Upper lobe of left lung (tissue), 6 donors: ENCODE data around the gene RHEB. TPM values are rescaled to one million over a fixed set of nuclear protein-coding genes. Genes with fewer than 3 reads are reported as not detected.

ENCODE experiments used
- ATAC-seq, 2 donors: fragments of 200-7000 bp; cut with Tn5 transposase; one replicate each; pipeline ENCODE4 v1.9.1; 2022; ENCODE audit warnings: mild to moderate bottlenecking in 2 of 2, moderate library complexity in 2 of 2; ENCODE audit not compliant: low FRiP score in 2 of 2
- DNase-seq, 2 donors: peaks; one replicate each; pipeline ENCODE4 v3.0.0-alpha.2; 2019 to 2020
- H3K27ac ChIP-seq, 4 donors: fragments of 200-600 bp; sonication (generic); one replicate each; pipeline ENCODE4 v1.5.1; 2016 to 2019
- H3K27me3 ChIP-seq, 4 donors: fragments of 200-600 bp; sonication (generic); one replicate each; pipeline ENCODE4 v1.5.1; 2017 to 2019
- H3K36me3 ChIP-seq, 4 donors: fragments of 200-600 bp; sonication (generic); one replicate each; pipeline ENCODE4 v1.5.1; 2016 to 2019
- H3K4me1 ChIP-seq, 4 donors: fragments of 200-600 bp; sonication (generic); one replicate each; pipeline ENCODE4 v1.5.1; 2018 to 2019
- H3K4me3 ChIP-seq, 4 donors: fragments of 200-600 bp; sonication (generic); one replicate each; pipeline ENCODE4 v1.5.1; 2017 to 2019; ENCODE audit warnings: mild to moderate bottlenecking in 2 of 4, moderate library complexity in 1 of 4
- H3K9me3 ChIP-seq, 4 donors: fragments of 200-600 bp; sonication (generic); one replicate each; pipeline ENCODE4 v1.5.1; 2018 to 2019
- EP300 ChIP-seq, 4 donors: sonication (generic); formaldehyde crosslinking; IDR thresholded peaks; one replicate each; pipeline ENCODE4 v1.5.1; 2017; ENCODE audit warnings: antibody characterized with exemption in 4 of 4, control low read depth in 2 of 4
- POLR2A ChIP-seq, 4 donors: fragments of 450-650 bp; IDR thresholded peaks; one replicate each; pipeline ENCODE4 v1.5.1; 2016 to 2017; ENCODE audit warnings: antibody characterized with exemption in 4 of 4, mild to moderate bottlenecking in 2 of 4
- POLR2AphosphoS5 ChIP-seq, 2 donors: sonication (generic); formaldehyde crosslinking; IDR thresholded peaks; one replicate each; pipeline ENCODE4 v1.5.1; 2017; ENCODE audit warnings: antibody characterized with exemption in 2 of 2
- WGBS, 2 donors: methylation state at CpG; one replicate each; pipeline ENCODE4 v1.1.5; 2017 to 2018; 5-methylcytosine and 5-hydroxymethylcytosine counted together
- total RNA-seq, 6 donors: library from RNA; depleted of rRNA in 4 of 6; stranded (reverse); fragments of >200 nt in 4 of 6; gene quantifications; one replicate each; pipeline versions ENCODE4 v1.1.0 to v1.2.1, GENCODE V29; 2016 to 2021
- TF ChIP-seq, protein P1 (sequence below), 6 experiments: fragments of 450-650 bp in 4 of 6; fragments of 200-600 bp in 2 of 6; sonication (generic) in 2 of 6; IDR thresholded peaks; one replicate each; pipeline ENCODE4 v1.5.1; 2016 to 2019; ENCODE audit warnings: antibody characterized with exemption in 6 of 6
- donor health status: DM: no; HTN: no; CAD: no; lungs with moderate emphysema.
- donor health status: DM: no; HTN: yes; CAD: no; lungs with severe emphysema.

RHEB gene
- total RNA-seq, 6 donors from 2014 or later, result 63.0 to 105 (median 93.4) TPM

- Histone ChIP-seq H3K27ac (no peak overlapping the region), H3K4me1 (peaks cover 0 to 12% (median 6%) of the 10 kb centered on the region in 4 donors), H3K27me3 (no peaks in the 10 kb centered on the region), H3K9me3 (no peaks in the 10 kb centered on the region), H3K36me3 (peaks cover 0 to 54% (median 26%) of the 10 kb centered on the region in 4 donors), H3K4me3 (no peak overlapping the region)
- TF ChIP-seq EP300 (IDR thresholded peaks at IDR 0.05), result no peak
- TF ChIP-seq, protein P1, sequence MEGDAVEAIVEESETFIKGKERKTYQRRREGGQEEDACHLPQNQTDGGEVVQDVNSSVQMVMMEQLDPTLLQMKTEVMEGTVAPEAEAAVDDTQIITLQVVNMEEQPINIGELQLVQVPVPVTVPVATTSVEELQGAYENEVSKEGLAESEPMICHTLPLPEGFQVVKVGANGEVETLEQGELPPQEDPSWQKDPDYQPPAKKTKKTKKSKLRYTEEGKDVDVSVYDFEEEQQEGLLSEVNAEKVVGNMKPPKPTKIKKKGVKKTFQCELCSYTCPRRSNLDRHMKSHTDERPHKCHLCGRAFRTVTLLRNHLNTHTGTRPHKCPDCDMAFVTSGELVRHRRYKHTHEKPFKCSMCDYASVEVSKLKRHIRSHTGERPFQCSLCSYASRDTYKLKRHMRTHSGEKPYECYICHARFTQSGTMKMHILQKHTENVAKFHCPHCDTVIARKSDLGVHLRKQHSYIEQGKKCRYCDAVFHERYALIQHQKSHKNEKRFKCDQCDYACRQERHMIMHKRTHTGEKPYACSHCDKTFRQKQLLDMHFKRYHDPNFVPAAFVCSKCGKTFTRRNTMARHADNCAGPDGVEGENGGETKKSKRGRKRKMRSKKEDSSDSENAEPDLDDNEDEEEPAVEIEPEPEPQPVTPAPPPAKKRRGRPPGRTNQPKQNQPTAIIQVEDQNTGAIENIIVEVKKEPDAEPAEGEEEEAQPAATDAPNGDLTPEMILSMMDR (IDR thresholded peaks at IDR 0.05), result no peak
- TF ChIP-seq POLR2A (IDR thresholded peaks at IDR 0.05), result no peak
- TF ChIP-seq POLR2AphosphoS5 (IDR thresholded peaks at IDR 0.05), result no peak
- DNase-seq (no peak), ATAC-seq (peak in 1 of 2 donors; percentile 12)
- 69 to 82% methylated on average over 17 of the region's 17 CpGs for WGBS, 2 donors
These were observed 46.9 kb downstream of the RHEB start for GRCh38 chr7:151472644-151473380.

- Histone ChIP-seq H3K9me3 (no peaks in the 10 kb centered on the region), H3K4me3 (no peak overlapping the region), H3K36me3 (peaks cover 9 to 56% (median 35%) of the 10 kb centered on the region in 4 donors), H3K4me1 (peaks cover 0 to 12% (median 6%) of the 10 kb centered on the region in 4 donors), H3K27ac (no peak overlapping the region), H3K27me3 (no peaks in the 10 kb centered on the region)
- 72 to 88% methylated on average over 2 of the region's 2 CpGs for WGBS, 2 donors
- DNase-seq (no peak), ATAC-seq (no peak)
- TF ChIP-seq EP300 (IDR thresholded peaks at IDR 0.05), result no peak
- no peak for TF ChIP-seq POLR2A (IDR thresholded peaks at IDR 0.05)
- TF ChIP-seq POLR2AphosphoS5 (IDR thresholded peaks at IDR 0.05), result no peak
- TF ChIP-seq, protein P1 (IDR thresholded peaks at IDR 0.05), result no peak
These were observed 49.0 kb downstream of the RHEB start for GRCh38 chr7:151470711-151471110.

GRCh38 chr7:151469281-151469680, 50.4 kb downstream of the RHEB start:
- no peak for ATAC-seq
- WGBS, 2 donors, result 52 to 64% methylated on average over 5 of the region's 5 CpGs
- TF ChIP-seq, protein P1 (IDR thresholded peaks at IDR 0.05), result no peak
- peak in 1 of 2 donors; percentile 49 for DNase-seq
- Histone ChIP-seq H3K36me3 (peaks cover 9 to 69% (median 46%) of the 10 kb centered on the region in 4 donors), H3K4me1 (peaks cover 0 to 12% (median 6%) of the 10 kb centered on the region in 4 donors), H3K4me3 (no peak overlapping the region), H3K27me3 (no peaks in the 10 kb centered on the region), H3K27ac (no peak overlapping the region), H3K9me3 (no peaks in the 10 kb centered on the region)

- TF ChIP-seq POLR2AphosphoS5 (IDR thresholded peaks at IDR 0.05) (no peak), POLR2A (IDR thresholded peaks at IDR 0.05) (no peak), EP300 (IDR thresholded peaks at IDR 0.05) (no peak)
- TF ChIP-seq, protein P1 (IDR thresholded peaks at IDR 0.05), result no peak
- Histone ChIP-seq H3K4me3 (no peak overlapping the region), H3K4me1 (peaks cover 0 to 12% (median 6%) of the 10 kb centered on the region in 4 donors), H3K27ac (no peak overlapping the region), H3K9me3 (peaks cover 0 to under 1% (median 0%) of the 10 kb centered on the region in 4 donors), H3K27me3 (no peaks in the 10 kb centered on the region), H3K36me3 (peaks cover 9 to 72% (median 46%) of the 10 kb centered on the region in 4 donors)
- 95 to 96% methylated on average over 19 of the region's 19 CpGs for WGBS, 2 donors
- DNase-seq (peak in 1 of 2 donors; percentile 72), ATAC-seq (no peak)
These were observed 51.3 kb downstream of the RHEB start for GRCh38 chr7:151468217-151469018.
